HCEC 1CT (cell line): ENCODE results near the gene DNM1.
"Not testable (repeated sequence)": the region's sequence is repeated elsewhere in the genome, so short reads cannot be mapped to it uniquely, and the experiment has no call there.

Source experiments
- DNase-seq: peaks from one replicate; pipeline ENCODE4 v3.0.0-alpha.2; 2017

The DNM1 gene

GRCh38 chr9:128226412-128226801 lies 23.2 kb downstream of the DNM1 start:
- no peak for DNase-seq

GRCh38 chr9:128230897-128231296 lies 27.7 kb downstream of the DNM1 start:
- DNase-seq, result not testable (repeated sequence)

GRCh38 chr9:128231638-128232527 lies 28.7 kb downstream of the DNM1 start:
- no peak for DNase-seq

GRCh38 chr9:128232528-128233428 lies 29.6 kb downstream of the DNM1 start:
- no peak for DNase-seq

GRCh38 chr9:128233817-128234406 lies 30.7 kb downstream of the DNM1 start:
- DNase-seq, result no peak

GRCh38 chr9:128242124-128242523 lies 38.9 kb downstream of the DNM1 start:
- no peak for DNase-seq

- no peak for DNase-seq
These were observed 39.6 kb downstream of the DNM1 start for GRCh38 chr9:128242828-128243214.

GRCh38 chr9:128243215-128244018 lies 40.2 kb downstream of the DNM1 start:
- no peak for DNase-seq

- DNase-seq, result no peak
These were observed 41.1 kb downstream of the DNM1 start for GRCh38 chr9:128244091-128244836.

GRCh38 chr9:128244837-128245231 lies 41.7 kb downstream of the DNM1 start:
- DNase-seq, result peak; percentile 67

GRCh38 chr9:128245421-128246151 lies 42.4 kb downstream of the DNM1 start:
- peak; percentile 51 for DNase-seq

- DNase-seq, result no peak
These were observed 43.3 kb downstream of the DNM1 start for GRCh38 chr9:128246471-128246870.

- DNase-seq, result no peak
These were observed 44.1 kb downstream of the DNM1 start for GRCh38 chr9:128247226-128247803.

GRCh38 chr9:128249558-128249907 lies 46.4 kb downstream of the DNM1 start:
- DNase-seq, result no peak

- no peak for DNase-seq
These were observed 47.0 kb downstream of the DNM1 start for GRCh38 chr9:128249908-128250838.

GRCh38 chr9:128250839-128251731 lies 47.9 kb downstream of the DNM1 start:
- DNase-seq, result no peak

- peak; percentile 48 for DNase-seq
These were observed 48.5 kb downstream of the DNM1 start for GRCh38 chr9:128251732-128252100.

GRCh38 chr9:128252317-128253139 lies 49.3 kb downstream of the DNM1 start:
- no peak for DNase-seq
